HG02623 (cell line): ENCODE results near the gene LDAH.

ENCODE experiments used
- ATAC-seq: cut with Tn5 transposase; IDR thresholded peaks from one replicate; pipeline ENCODE4 v1.9.1; 2021; ENCODE audit warnings: moderate library complexity; ENCODE audit not compliant: unreplicated experiment

The LDAH gene

GRCh38 chr2:20656561-20656960 lies 166.3 kb downstream of the LDAH start:
- ATAC-seq: no peak

GRCh38 chr2:20654535-20654813 lies 168.4 kb downstream of the LDAH start:
- ATAC-seq: no peak

- ATAC-seq: no peak
These were observed 169.0 kb downstream of the LDAH start for GRCh38 chr2:20653695-20654534.

GRCh38 chr2:20652673-20653575 lies 170.0 kb downstream of the LDAH start:
- no peak for ATAC-seq

- no peak for ATAC-seq
These were observed 170.8 kb downstream of the LDAH start for GRCh38 chr2:20652141-20652540.

- ATAC-seq: no peak
These were observed 171.2 kb downstream of the LDAH start for GRCh38 chr2:20651731-20652099.

GRCh38 chr2:20650877-20651730 lies 171.8 kb downstream of the LDAH start, which contains the start of gene HS1BP3:
HS1BP3 (minus strand) TSS chr2:20651098; CDS start chr2:20651063, 35 bp downstream.
- ATAC-seq: peak; percentile 97

- ATAC-seq: no peak
These were observed 172.5 kb downstream of the LDAH start for GRCh38 chr2:20650393-20650876.

- no peak for ATAC-seq
These were observed 172.9 kb downstream of the LDAH start for GRCh38 chr2:20649976-20650375.

- ATAC-seq: no peak
These were observed 173.3 kb downstream of the LDAH start for GRCh38 chr2:20649576-20649975.

GRCh38 chr2:20648831-20649230 lies 174.1 kb downstream of the LDAH start:
- ATAC-seq: no peak

GRCh38 chr2:20648206-20648605 lies 174.7 kb downstream of the LDAH start:
- ATAC-seq: no peak

- no peak for ATAC-seq
These were observed 175.2 kb downstream of the LDAH start for GRCh38 chr2:20647738-20648137.

GRCh38 chr2:20647211-20647610 lies 175.7 kb downstream of the LDAH start:
- no peak for ATAC-seq

- ATAC-seq: no peak
These were observed 176.5 kb downstream of the LDAH start for GRCh38 chr2:20646446-20646845.

GRCh38 chr2:20645761-20646160 lies 177.1 kb downstream of the LDAH start:
- ATAC-seq: no peak

- no peak for ATAC-seq
These were observed 177.6 kb downstream of the LDAH start for GRCh38 chr2:20645301-20645701.

GRCh38 chr2:20643826-20644225 lies 179.1 kb downstream of the LDAH start:
- no peak for ATAC-seq

GRCh38 chr2:20643060-20643459 lies 179.8 kb downstream of the LDAH start:
- no peak for ATAC-seq

- ATAC-seq: peak; percentile 91
These were observed 180.6 kb downstream of the LDAH start for GRCh38 chr2:20642055-20642971.
